Measurements from ENCODE around the gene TMEM95.

TMEM95 gene, protein sequence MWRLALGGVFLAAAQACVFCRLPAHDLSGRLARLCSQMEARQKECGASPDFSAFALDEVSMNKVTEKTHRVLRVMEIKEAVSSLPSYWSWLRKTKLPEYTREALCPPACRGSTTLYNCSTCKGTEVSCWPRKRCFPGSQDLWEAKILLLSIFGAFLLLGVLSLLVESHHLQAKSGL

GRCh38 chr17:7355053-7355452, at the start of gene TMEM95:
TSS of gene TMEM95 (plus strand) at chr17:7355156. CDS start at chr17:7355205, 49 bp downstream.
- in situ Hi-C loops (cut with MboI; ENCODE audit: low sequenced_read_pairs), result loop anchor here (25.0 kb wide), 1 partner anchor 182 kb away; the partner anchor contains the start of gene TNFSF12

DNA sequence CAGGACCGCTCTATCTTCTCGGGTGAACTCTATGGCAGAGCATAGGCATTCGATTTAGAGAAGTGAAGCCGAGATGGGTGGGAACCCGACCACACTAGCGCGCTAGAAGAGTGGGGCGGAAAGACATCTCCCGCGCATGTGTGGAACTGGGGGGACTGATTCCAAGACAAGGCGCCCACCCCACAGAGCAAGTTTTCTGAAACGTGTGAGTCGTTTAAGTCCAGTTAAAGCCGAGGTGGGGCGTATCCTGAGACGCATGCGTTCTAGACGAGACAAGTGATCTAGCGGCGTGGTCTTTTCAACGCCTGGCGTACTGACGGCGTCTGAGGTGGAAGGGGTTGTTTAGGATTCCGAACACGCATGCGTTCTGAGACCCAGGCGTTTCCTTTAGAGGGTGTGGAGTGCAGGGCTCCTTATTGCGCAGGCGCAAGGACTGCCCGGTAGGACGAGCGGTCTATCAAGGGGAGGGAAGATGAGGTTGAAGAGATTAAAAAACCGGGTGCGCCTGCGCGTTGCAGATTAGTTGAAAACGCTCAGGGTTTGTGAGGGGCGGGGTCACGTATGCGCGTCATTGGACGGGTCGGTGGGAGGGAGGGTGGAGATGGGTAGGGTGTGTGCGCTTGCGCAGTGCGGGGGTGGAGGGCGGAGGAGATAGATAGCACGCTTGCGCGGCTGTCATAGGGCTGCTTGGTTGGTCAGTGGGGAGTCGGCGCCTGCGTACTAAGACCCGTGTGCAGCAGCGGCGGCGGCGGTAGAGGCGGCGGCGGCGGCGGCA, 47.9 kb upstream of the TMEM95 start, which contains the start of gene EIF5A:
TSS of gene EIF5A (plus strand) at position 718 of the 775 bp plus-strand sequence. CDS start 2,008 bp downstream, outside the sequence.
- in situ Hi-C loops (cut with MboI; ENCODE audit: low sequenced_read_pairs), result no loop called here

- in situ Hi-C loops (cut with MboI; ENCODE audit: low sequenced_read_pairs), result no loop called here
These were observed 47.0 kb upstream of the TMEM95 start for GRCh38 chr17:7307686-7308624.

- in situ Hi-C loops (cut with MboI; ENCODE audit: low sequenced_read_pairs), result no loop called here
These were observed 46.1 kb upstream of the TMEM95 start for GRCh38 chr17:7308625-7309433.

DNA sequence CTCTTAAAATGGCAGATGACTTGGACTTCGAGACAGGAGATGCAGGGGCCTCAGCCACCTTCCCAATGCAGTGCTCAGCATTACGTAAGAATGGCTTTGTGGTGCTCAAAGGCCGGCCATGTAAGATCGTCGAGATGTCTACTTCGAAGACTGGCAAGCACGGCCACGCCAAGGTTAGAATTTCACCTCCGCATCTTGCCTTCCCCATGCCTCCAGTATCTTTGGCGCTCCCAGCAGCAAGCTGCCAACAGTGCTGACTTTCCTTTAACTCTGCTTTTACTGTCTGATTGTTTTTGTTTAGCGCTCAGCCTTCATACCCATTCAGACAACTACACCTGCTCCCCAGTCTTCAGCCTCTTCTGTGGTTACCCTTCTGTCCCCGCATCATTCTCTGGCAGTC, 45.3 kb upstream of the TMEM95 start:
- in situ Hi-C loops (cut with MboI; ENCODE audit: low sequenced_read_pairs), result no loop called here

DNA sequence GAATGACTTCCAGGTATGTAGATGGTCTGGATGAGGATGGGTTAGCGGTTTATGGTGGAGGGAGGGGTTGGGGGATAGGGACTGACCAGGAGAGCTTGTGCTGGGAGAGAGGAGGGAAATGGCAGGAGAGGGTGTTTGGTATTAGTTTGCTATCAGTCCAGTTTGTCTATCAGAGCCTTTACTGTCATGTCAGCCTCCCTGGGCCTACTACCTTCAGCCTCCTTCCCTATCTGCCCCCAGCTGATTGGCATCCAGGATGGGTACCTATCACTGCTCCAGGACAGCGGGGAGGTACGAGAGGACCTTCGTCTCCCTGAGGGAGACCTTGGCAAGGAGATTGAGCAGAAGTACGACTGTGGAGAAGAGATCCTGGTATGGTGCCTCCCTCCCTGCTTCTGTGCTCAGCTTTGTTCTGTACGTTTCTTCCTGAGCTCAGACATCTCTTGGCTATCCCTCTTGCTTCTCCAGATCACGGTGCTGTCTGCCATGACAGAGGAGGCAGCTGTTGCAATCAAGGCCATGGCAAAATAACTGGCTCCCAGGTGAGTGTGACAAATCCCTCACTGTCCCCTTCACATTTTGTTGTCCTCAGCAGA, 43.7 kb upstream of the TMEM95 start:
- in situ Hi-C loops (cut with MboI; ENCODE audit: low sequenced_read_pairs), result no loop called here

- in situ Hi-C loops (cut with MboI; ENCODE audit: low sequenced_read_pairs), result no loop called here
These were observed 42.4 kb upstream of the TMEM95 start for GRCh38 chr17:7312432-7313087.

DNA sequence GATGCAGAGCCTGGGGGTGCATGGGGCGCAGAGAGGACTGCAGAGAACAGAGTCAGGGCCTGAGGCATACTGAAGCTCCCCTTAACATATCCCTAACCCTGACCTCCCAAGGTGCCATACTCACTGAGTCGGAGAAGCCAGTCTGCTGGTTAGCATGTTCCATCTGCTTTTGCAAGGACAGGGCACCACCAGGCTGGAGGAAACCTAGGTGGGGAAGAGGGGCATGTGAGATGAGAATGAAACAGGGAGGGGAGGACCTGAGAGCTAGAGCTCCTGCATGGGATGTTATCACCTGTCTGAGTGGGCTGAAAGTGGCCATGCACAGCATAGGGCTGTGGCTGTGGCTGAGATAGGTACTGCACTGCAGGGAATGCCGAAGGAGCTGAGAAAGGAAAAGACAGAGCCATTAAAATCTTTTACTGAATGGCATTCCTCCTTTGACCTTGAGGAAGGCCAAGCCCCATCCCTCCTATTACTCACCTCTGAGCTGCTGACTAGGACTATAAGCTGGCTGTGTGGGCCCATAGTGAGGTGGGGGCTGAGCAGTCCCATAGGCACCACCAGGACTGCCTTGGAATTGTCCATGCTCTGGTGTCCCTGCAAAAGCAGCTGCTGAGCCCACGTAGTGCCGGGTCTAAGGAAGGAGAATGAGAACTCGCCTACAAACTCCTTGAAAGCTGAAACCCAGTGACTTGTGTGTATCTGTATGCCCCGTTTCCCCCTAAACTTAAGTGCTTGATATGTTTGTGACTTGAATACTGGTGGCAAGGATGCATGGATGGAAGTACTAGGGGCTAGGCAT, 41.7 kb upstream of the TMEM95 start:
- in situ Hi-C loops (cut with MboI; ENCODE audit: low sequenced_read_pairs), result no loop called here

GRCh38 chr17:7313890-7314718, 40.9 kb upstream of the TMEM95 start:
- in situ Hi-C loops (cut with MboI; ENCODE audit: low sequenced_read_pairs), result no loop called here

GRCh38 chr17:7314719-7315569, 40.0 kb upstream of the TMEM95 start, which contains the start of gene GPS2:
TSS of gene GPS2 (minus strand) at chr17:7315360. CDS start at chr17:7315052, 308 bp downstream.
- in situ Hi-C loops (cut with MboI; ENCODE audit: low sequenced_read_pairs), result no loop called here

GRCh38 chr17:7315570-7316235, 39.3 kb upstream of the TMEM95 start:
- in situ Hi-C loops (cut with MboI; ENCODE audit: low sequenced_read_pairs), result no loop called here

DNA sequence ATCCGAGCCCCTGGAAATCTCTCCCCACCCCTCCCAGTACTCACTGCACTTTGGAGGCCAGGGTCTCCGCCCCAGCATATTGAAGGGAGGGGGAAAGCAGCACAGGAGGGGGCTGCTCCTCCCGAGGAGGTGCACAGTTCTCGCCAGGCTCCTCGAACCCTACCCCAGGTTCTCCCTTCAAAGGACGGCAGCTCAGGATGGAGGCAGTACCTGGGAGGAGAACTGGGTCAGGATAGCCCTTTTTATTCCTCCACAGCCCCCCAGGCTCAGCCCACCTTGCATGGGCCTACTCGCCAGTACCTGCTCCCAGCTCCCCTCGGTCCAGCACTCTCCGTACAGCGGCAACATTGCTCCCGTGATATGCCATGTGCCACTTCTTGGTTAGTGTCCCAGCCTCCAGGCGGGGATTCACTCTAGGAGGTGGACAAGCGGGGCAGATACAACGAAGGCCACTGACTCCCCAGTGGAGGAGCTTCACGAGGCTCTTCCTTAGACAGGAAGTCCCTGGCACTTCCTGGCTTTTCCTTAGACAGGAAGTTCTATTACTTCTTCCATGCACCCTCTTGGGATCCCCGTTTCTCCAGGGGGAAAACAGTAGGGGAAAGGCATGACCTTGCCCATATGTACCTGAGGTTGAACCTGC, 37.7 kb upstream of the TMEM95 start:
- in situ Hi-C loops (cut with MboI; ENCODE audit: low sequenced_read_pairs), result no loop called here

DNA sequence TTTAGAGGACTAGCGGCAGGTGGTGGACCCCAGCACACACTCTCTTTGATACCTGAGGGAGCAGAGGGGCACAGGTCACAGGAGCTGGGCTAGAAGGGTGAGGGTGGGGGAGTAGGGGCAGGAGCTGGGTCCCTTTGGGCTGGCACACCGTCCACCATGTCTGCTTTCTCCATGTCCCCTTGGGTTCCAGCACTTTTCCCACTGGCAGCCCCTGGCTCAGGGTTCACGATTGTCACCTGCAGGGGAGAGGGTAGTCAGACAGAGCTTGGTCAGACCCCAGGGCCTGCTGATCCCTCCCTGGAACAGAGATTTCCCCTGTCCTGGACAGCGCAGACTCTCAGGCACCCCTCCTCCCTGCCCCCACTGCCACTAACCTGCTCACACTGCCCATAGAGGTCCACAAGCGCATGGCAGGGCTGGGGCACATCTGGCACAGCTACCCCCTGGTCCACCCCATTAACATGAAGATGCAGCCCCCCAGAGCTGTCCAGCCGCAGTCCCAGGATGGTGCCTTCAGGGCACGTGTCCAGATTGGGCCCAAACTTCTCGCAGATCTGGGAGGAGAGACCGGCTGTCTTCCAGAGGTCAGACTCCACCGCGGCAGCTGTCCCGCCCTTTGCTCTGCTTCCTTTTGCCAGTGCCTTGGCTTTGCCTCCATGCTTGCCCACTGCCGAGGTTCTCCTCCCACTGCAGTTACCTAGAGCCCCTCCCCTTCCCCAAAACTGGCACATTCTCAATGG, 36.7 kb upstream of the TMEM95 start:
- in situ Hi-C loops (cut with MboI; ENCODE audit: low sequenced_read_pairs), result no loop called here

GRCh38 chr17:7321466-7321865, 33.5 kb upstream of the TMEM95 start:
- in situ Hi-C loops (cut with MboI; ENCODE audit: low sequenced_read_pairs), result no loop called here

Measured in HL-60/S4 treated with phorbol 12-myristate 13-acetate at 8.2 ng/mL for 4 days and 3 days (cell line).